ENCODE results near the gene ZC3HAV1.
"Not testable (repeated sequence)": the region's sequence is repeated elsewhere in the genome, so short reads cannot be mapped to it uniquely, and the experiment has no call there.

ZC3HAV1 gene
- total RNA-seq, result 342 to 474 reads per million in 2 experiments

GRCh38 chr7:139109188-139109982, at the start of gene ZC3HAV1:
TSS of gene ZC3HAV1 (minus strand) at chr7:139109720. CDS start at chr7:139109331, 389 bp downstream.
- DNase-seq (ENCODE audit: low read depth), result peak; percentile 86

- DNase-seq (ENCODE audit: low read depth), result no peak
Measured at GRCh38 chr7:139153832-139154231, 44.3 kb upstream of the ZC3HAV1 start.

- DNase-seq (ENCODE audit: low read depth), result no peak
Measured at GRCh38 chr7:139152149-139152548, 42.6 kb upstream of the ZC3HAV1 start.

- no peak for DNase-seq (ENCODE audit: low read depth)
Measured at GRCh38 chr7:139139150-139139549, 29.6 kb upstream of the ZC3HAV1 start.

GRCh38 chr7:139133335-139134139, 24.0 kb upstream of the ZC3HAV1 start:
- peak; percentile 76 for DNase-seq (ENCODE audit: low read depth)

- DNase-seq (ENCODE audit: low read depth), result no peak
Measured at GRCh38 chr7:139132887-139133286, 23.4 kb upstream of the ZC3HAV1 start.

DNA sequence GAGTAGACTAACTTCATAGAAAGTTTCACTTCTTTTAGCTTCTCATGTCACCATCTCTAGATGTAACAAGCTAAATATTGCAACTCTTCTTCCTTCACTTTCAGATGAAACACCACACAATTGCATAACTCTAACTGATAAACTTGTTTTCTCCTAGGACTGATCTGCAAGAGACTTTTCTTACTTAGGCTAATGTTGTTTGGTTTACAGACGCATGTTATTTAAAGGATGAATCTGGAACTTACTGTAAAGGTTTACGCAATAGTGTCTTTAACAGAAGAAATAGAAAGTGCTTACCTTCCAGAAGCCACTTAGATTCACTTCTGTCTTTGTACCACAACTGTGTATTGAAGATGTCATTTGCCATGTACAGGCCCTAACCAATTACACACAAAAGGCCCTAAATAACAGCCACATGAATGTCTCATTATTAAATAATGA, 22.1 kb upstream of the ZC3HAV1 start:
- DNase-seq (ENCODE audit: low read depth), result no peak

DNA sequence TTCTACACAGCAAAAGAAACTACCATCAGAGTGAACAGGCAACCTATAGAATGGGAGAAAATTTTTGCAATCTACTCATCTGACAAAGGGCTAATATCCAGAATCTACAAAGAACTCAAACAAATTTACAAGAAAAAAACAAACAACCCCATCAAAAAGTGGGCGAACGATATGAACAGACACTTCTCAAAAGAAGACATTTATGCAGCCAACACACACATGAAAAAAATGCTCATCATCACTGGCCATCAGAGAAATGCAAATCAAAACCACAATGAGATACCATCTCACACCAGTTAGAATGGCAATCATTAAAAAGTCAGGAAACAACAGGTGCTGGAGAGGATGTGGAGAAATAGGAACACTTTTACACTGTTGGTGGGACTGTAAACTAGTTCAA, 20.3 kb upstream of the ZC3HAV1 start:
- not testable (repeated sequence) for DNase-seq (ENCODE audit: low read depth)

GRCh38 chr7:139127648-139128047, 18.1 kb upstream of the ZC3HAV1 start:
- DNase-seq (ENCODE audit: low read depth), result no peak

- DNase-seq (ENCODE audit: low read depth), result no peak
Measured at GRCh38 chr7:139125657-139126056, 16.1 kb upstream of the ZC3HAV1 start.

- not testable (repeated sequence) for DNase-seq (ENCODE audit: low read depth)
Measured at GRCh38 chr7:139124995-139125394, 15.5 kb upstream of the ZC3HAV1 start.

DNA sequence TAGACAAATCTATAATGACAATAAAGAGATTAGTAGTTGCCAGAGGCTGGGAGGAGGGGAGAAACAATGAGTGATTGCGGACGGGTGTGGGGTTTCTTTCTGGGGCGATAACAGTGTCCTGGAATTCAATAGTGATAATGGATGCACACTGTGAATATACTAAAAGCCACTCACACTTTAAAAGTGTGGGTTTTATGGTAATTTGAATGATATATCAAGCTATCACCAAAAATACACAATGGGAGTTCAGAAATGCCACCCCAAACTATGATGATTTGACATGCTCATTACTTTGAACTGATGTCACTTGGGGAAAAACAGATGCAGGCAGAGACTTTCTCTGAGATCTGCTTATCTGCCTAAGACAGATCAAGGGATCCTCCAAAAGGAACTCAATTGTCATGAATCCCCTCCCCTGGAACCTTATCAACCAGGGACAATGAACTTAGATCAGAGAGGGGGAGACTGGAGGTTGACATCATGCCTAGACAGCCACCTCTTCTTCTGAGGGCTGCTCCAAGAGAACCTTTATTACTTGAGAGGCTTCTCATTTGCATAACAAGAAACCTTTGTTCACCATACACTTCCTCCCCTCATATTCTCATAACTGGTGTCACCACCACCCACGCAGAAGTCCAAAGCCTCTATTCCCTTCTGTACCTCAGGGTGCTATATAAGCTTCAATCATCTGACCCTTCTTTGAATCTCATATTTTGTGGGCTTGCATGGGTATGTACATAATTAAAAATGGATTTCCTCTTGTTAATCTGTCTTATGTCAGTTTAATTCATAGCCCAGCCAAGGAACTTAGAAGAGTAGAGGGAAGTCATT, 14.8 kb upstream of the ZC3HAV1 start:
- no peak for DNase-seq (ENCODE audit: low read depth)

- DNase-seq (ENCODE audit: low read depth), result no peak
Measured at GRCh38 chr7:139119486-139119849, 9.9 kb upstream of the ZC3HAV1 start.

DNA sequence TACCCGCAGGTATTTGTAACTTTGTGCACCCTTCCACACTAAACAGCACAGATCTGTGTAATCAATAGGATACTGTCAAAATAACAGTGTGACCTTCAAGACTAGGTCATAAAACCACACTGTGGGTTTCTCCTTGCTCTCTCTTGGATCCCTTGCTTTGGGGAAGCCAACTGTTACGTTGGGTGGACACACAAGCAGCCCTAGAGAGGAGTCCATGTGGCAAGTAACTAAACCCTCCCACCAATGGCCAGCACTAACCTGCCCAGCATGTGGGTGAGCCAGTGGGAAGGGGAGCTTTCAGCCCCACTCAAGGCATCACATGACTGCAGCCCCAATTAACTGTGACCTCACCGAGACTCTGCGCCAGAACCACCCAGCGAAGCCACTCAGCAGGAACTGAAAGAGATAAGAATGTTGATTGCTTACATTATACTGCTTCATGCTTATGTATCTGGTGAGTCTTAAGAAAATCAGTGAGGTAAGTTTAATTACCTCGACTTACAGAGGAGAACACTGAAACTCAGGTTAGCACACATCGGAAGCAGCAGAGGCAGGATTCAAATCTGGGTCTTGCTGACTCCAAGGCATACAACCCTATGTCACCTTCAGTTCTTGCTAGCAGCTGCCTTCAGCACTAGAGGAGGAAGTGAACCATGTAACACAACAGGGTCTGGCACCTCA, 9.4 kb upstream of the ZC3HAV1 start:
- no peak for DNase-seq (ENCODE audit: low read depth)

- DNase-seq (ENCODE audit: low read depth), result no peak
Measured at GRCh38 chr7:139118234-139118804, 8.8 kb upstream of the ZC3HAV1 start.

- DNase-seq (ENCODE audit: low read depth), result no peak
Measured at GRCh38 chr7:139117599-139118233, 8.2 kb upstream of the ZC3HAV1 start.

- DNase-seq (ENCODE audit: low read depth), result no peak
Measured at GRCh38 chr7:139116999-139117398, 7.5 kb upstream of the ZC3HAV1 start.

DNA sequence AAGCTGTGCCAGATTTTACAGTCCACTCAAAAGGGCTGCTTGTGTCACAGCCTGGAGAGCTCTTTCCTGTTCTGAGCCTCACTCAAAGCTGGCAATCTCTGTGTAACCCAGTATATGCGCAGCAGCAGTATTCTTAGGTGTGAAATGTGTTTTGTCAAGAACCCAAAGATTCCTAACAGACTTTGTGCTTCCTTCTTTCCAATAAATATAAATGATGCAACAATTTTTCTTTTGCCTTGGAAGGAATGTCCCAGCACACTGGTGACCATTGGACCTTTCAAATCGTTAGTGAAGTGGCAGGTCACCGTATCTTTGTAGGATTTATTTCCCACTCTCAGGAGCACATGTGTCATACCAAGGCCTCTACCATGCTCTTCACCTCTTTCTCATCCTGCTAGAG, 5.6 kb upstream of the ZC3HAV1 start:
- DNase-seq (ENCODE audit: low read depth), result no peak

GRCh38 chr7:139114585-139114984, 5.1 kb upstream of the ZC3HAV1 start:
- no peak for DNase-seq (ENCODE audit: low read depth)

DNA sequence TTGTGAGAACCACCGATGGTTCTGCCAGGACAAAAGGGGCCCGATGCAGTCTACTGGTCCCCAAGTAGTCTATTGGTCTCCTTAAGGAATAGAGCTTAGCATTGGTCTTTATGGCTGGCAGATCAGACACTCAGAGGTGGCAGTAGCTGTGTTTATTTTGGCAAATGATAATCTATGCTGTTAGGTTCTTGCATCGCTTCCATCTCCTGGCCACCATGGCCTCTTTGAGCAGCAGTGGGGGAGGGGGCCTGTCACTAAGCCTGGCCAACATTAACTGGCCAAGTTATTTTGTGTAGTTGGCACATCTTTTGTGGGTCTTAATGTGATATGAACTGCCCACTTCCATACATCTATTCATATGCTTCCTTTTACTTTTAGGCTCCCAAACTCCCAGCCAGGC, 4.5 kb upstream of the ZC3HAV1 start:
- DNase-seq (ENCODE audit: low read depth), result no peak
